ENCODE measurements around the gene BRD4. TPM values are rescaled to one million over a fixed set of nuclear protein-coding genes. Genes with fewer than 3 reads are reported as not detected.
A peak's percentile ranks its signal among the peaks of the same experiment; 100 is the strongest.

Gene BRD4
- total and polyA plus RNA-seq, 2 of the 13 experiments (the other 11 are each of a cell fraction or from before 2014, with no cell fraction given) = 10.5 to 11.4 TPM

DNA sequence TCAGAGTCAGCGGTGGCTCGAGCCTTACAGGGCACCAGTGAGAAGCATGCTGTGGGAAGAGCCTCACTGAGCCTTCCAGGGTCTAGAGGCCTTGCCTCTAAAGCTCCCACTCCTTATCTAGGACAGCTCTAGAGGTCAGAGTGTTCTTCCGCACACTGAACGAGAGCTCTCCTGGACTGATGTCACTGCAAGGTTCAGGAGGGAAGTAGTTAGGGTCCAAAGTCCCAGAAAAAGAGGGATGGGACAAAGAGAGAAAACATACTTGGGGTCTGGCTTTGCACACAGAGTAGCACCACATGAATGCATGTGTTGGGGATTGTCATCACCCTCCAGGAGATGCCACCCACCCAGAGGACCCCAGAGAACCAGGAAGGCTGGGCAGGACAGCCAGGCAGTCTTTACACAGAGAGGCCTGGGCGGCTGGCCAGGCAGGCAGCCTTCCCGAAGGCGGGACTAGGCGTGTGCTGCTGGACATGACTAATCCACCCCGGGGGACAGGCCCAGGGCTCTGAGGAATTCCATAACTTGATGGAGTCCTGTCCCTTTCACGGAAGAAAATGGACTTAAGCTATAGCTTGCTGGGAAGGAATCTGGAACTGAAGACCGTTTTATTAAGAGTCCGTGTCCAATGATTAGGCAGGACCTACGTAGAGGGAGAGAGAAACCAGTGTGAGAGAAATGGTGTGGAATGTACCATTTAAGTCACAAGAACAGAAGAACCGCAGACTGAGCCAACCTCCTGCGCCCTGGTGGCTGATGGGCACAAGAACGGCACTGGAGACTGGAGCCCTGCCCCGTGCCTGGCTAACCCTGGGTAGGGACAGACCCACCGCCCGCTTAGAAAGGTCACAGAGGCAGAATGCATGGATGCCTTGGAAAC lies 83.5 kb downstream of the BRD4 start (continued):
- peak; percentile 55 for TF ChIP-seq ZNF687 (CRISPR knock-in tag; IDR thresholded peaks at IDR 0.05)
- no peak for TF ChIP-seq ZBTB46 (CRISPR knock-in tag; IDR thresholded peaks at IDR 0.05; ENCODE audit: borderline replicate concordance)
- TF ChIP-seq EZH2 (conservative IDR thresholded peaks at IDR 0.05; ENCODE audit: low read depth, low read length) = no peak
- TF ChIP-seq HMG20A (CRISPR knock-in tag; IDR thresholded peaks at IDR 0.05; ENCODE audit: borderline replicate concordance) = no peak
- TF ChIP-seq ZBTB4 (CRISPR knock-in tag; IDR thresholded peaks at IDR 0.05; ENCODE audit: borderline replicate concordance) = no peak
- no peak for TF ChIP-seq ZNF660 (CRISPR knock-in tag; IDR thresholded peaks at IDR 0.05; ENCODE audit: borderline replicate concordance, low read depth)
- no peak for TF ChIP-seq BHLHE40 (IDR thresholded peaks at IDR 0.05; ENCODE audit: low read length)
- no peak for TF ChIP-seq BCL6 (CRISPR knock-in tag; IDR thresholded peaks at IDR 0.05)
- TF ChIP-seq BORCS8-MEF2B (CRISPR knock-in tag; IDR thresholded peaks at IDR 0.05) = no peak
- TF ChIP-seq ZNF20 (CRISPR knock-in tag; IDR thresholded peaks at IDR 0.05) = no peak
- TF ChIP-seq GRHL1 (CRISPR knock-in tag; conservative IDR thresholded peaks at IDR 0.05) = no peak
- TF ChIP-seq ZNF784 (CRISPR knock-in tag; IDR thresholded peaks at IDR 0.05; ENCODE audit: borderline replicate concordance) = no peak
- TF ChIP-seq CREB3 (CRISPR knock-in tag; IDR thresholded peaks at IDR 0.05) = no peak
